HuH-7 (cell line): ENCODE data around the gene PPP3R1.

Source experiments
- DNase-seq: peaks from one replicate; pipeline ENCODE4 v3.0.0; 2011; ENCODE audit warnings: low spot score

The PPP3R1 gene

GRCh38 chr2:68252400-68253218, at the start of gene PPP3R1:
Gene PPP3R1 (minus strand): TSS chr2:68252532. CDS start chr2:68252127, 405 bp downstream.
- DNase-seq: peak; percentile 89

GRCh38 chr2:68295516-68295915, 43.2 kb upstream of the PPP3R1 start:
- DNase-seq: no peak

GRCh38 chr2:68294913-68295312, 42.6 kb upstream of the PPP3R1 start:
- DNase-seq: no peak

- DNase-seq: no peak
Observed at GRCh38 chr2:68294187-68294586, 41.9 kb upstream of the PPP3R1 start.

- no peak for DNase-seq
Observed at GRCh38 chr2:68293755-68294154, 41.4 kb upstream of the PPP3R1 start.

GRCh38 chr2:68293024-68293423, 40.7 kb upstream of the PPP3R1 start:
- no peak for DNase-seq

GRCh38 chr2:68292108-68292710, 39.9 kb upstream of the PPP3R1 start:
- DNase-seq: peak; percentile 48

GRCh38 chr2:68291314-68291713, 39.0 kb upstream of the PPP3R1 start:
- no peak for DNase-seq

- no peak for DNase-seq
Observed at GRCh38 chr2:68290901-68291300, 38.6 kb upstream of the PPP3R1 start.

GRCh38 chr2:68287580-68288441, 35.5 kb upstream of the PPP3R1 start:
- DNase-seq: no peak

GRCh38 chr2:68284896-68285295, 32.6 kb upstream of the PPP3R1 start:
- DNase-seq: no peak

- DNase-seq: no peak
Observed at GRCh38 chr2:68283419-68283812, 31.1 kb upstream of the PPP3R1 start.

- peak; percentile 56 for DNase-seq
Observed at GRCh38 chr2:68282811-68283418, 30.6 kb upstream of the PPP3R1 start.

GRCh38 chr2:68280796-68281195, 28.5 kb upstream of the PPP3R1 start:
- DNase-seq: no peak

- no peak for DNase-seq
Observed at GRCh38 chr2:68280348-68280747, 28.0 kb upstream of the PPP3R1 start.

- no peak for DNase-seq
Observed at GRCh38 chr2:68279691-68280090, 27.4 kb upstream of the PPP3R1 start.

- no peak for DNase-seq
Observed at GRCh38 chr2:68278169-68278568, 25.8 kb upstream of the PPP3R1 start.

GRCh38 chr2:68274022-68274421, 21.7 kb upstream of the PPP3R1 start:
- no peak for DNase-seq

- DNase-seq: no peak
Observed at GRCh38 chr2:68272246-68272994, 20.1 kb upstream of the PPP3R1 start.

- no peak for DNase-seq
Observed at GRCh38 chr2:68266655-68267054, 14.3 kb upstream of the PPP3R1 start.

- DNase-seq: no peak
Observed at GRCh38 chr2:68263632-68264031, 11.3 kb upstream of the PPP3R1 start.

- DNase-seq: no peak
Observed at GRCh38 chr2:68258851-68259250, 6.5 kb upstream of the PPP3R1 start.
